GM12878 (cell line): Measurements from ENCODE around the gene TUBA3C. TPM values are rescaled to one million over a fixed set of nuclear protein-coding genes. Genes with fewer than 3 reads are reported as not detected.

Experiments
- BMI1 ChIP-seq: fragments of 450-650 bp; IDR thresholded peaks from 2 replicates; pipeline ENCODE4 v1.6.1; 2016; ENCODE audit warnings: mild to moderate bottlenecking, moderate library complexity, borderline replicate concordance
- CUX1 ChIP-seq: IDR thresholded peaks from 2 replicates; pipeline ENCODE4 v1.6.1; 2012; ENCODE audit warnings: improper control_type of control experiment, low read depth, low read length; ENCODE audit not compliant: insufficient replicate concordance
- E2F8 ChIP-seq: fragments of 450-650 bp; IDR thresholded peaks from 2 replicates; pipeline ENCODE4 v1.6.1; 2018; ENCODE audit warnings: mild to moderate bottlenecking, low read depth, moderate library complexity; ENCODE audit not compliant: partially characterized antibody
- ESRRA ChIP-seq: IDR thresholded peaks from 2 replicates; pipeline ENCODE4 v1.6.1; 2012; ENCODE audit warnings: mild to moderate bottlenecking, low read length, improper control_type of control experiment
- ETV6 ChIP-seq, 2 experiments: fragments of 450-650 bp in 1 of 2; IDR thresholded peaks in 1 of 2; conservative IDR thresholded peaks in 1 of 2; 2 replicates each; pipeline ENCODE4 v1.6.1; 2014; ENCODE audit warnings: antibody characterized with exemption in 1 of 2, borderline replicate concordance in 1 of 2, low read depth in 1 of 2, mild to moderate bottlenecking in 1 of 2, moderate library complexity in 1 of 2
- GABPA ChIP-seq: IDR thresholded peaks from 2 replicates; pipeline ENCODE4 v1.6.1; 2014; ENCODE audit warnings: antibody characterized with exemption, low read depth, mild to moderate bottlenecking, inconsistent platforms
- HDAC2 ChIP-seq: fragments of 200-600 bp; sonication (generic); IDR thresholded peaks from 2 replicates; pipeline ENCODE4 v1.6.1; 2017
- NR2F1 ChIP-seq: fragments of 450-650 bp; conservative IDR thresholded peaks from 2 replicates; pipeline ENCODE4 v1.6.1; 2017; ENCODE audit warnings: mild to moderate bottlenecking
- POLR2A ChIP-seq: IDR thresholded peaks from 2 replicates; pipeline ENCODE4 v1.6.1; 2011; ENCODE audit warnings: low read depth, mild to moderate bottlenecking, low read length
- POLR2AphosphoS5 ChIP-seq: IDR thresholded peaks from 2 replicates; pipeline ENCODE4 v1.6.1; 2011; ENCODE audit warnings: mild to moderate bottlenecking, low read length, inconsistent platforms
- POU2F2 ChIP-seq: IDR thresholded peaks from 3 replicates; pipeline ENCODE4 v1.6.1; 2011; ENCODE audit warnings: low read depth, mild to moderate bottlenecking, low read length, borderline replicate concordance
- RUNX3 ChIP-seq: IDR thresholded peaks from 2 replicates; pipeline ENCODE4 v1.6.1; 2012; ENCODE audit warnings: low read length, inconsistent platforms
- WRNIP1 ChIP-seq: IDR thresholded peaks from 2 replicates; pipeline ENCODE4 v1.6.1; 2011; ENCODE audit warnings: low read depth, low read length, improper control_type of control experiment, borderline replicate concordance
- polyA plus RNA-seq, 11 experiments: library from polyadenylated mRNA; depleted of rRNA in 4 of 11; unstranded in 6 of 11; stranded (reverse) in 5 of 11; fragments of >200 nt; fragmentation: Nextera tagmentation in 4 of 11; fragmentation: Illumina TruSeq in 1 of 11; extraction: Ambion mirVana in 4 of 11; extraction: Trizol in 1 of 11; gene quantifications; 1 replicate in 1 of 11; 2 replicates in 10 of 11; pipeline versions ENCODE4 v1.2.1 to v1.2.3, GENCODE V29; 2011 to 2016; ENCODE audit warnings: inconsistent platforms in 2 of 11, missing spikeins in 2 of 11, low read depth in 1 of 11
- total RNA-seq, 4 experiments: library from RNA; depleted of rRNA in 3 of 4; stranded (reverse); fragments of >200 nt in 3 of 4; fragmentation: Illumina TruSeq in 1 of 4; extraction: Trizol in 1 of 4; gene quantifications; 2 replicates each; pipeline versions ENCODE4 v1.2.1 to v1.2.3, GENCODE V29; 2013 to 2021
- TF ChIP-seq, protein P1 (sequence below): IDR thresholded peaks from 2 replicates; pipeline ENCODE4 v1.6.1; 2011; ENCODE audit warnings: borderline replicate concordance, low read depth, mild to moderate bottlenecking, moderate library complexity, low read length; ENCODE audit not compliant: insufficient read depth, poor library complexity, severe bottlenecking
- TF ChIP-seq, protein P2 (sequence below): IDR thresholded peaks from 2 replicates; pipeline ENCODE4 v1.6.1; 2011; ENCODE audit warnings: low read depth, mild to moderate bottlenecking, low read length, moderate library complexity, borderline replicate concordance; ENCODE audit errors: extremely low read depth

TUBA3C gene
- total and polyA plus RNA-seq, 10 of the 15 experiments (the other 5 are each of a cell fraction or from before 2014, with no cell fraction given) = 0.04 to 4.5 (median 0.31) TPM; not detected in 5

- TF ChIP-seq E2F8 (no peak), BMI1 (no peak), RUNX3 (no peak), ESRRA (no peak), ETV6 (conservative IDR thresholded peaks at IDR 0.05 in 1 of 2, IDR thresholded peaks at IDR 0.05 in 1 of 2; ENCODE audit: borderline replicate concordance in 1 of 2, low read depth in 1 of 2) (no peak), POU2F2 (no peak), HDAC2 (no peak), POLR2A (no peak), NR2F1 (no peak), WRNIP1 (no peak), POLR2AphosphoS5 (no peak), CUX1 (no peak), GABPA (no peak)
- TF ChIP-seq, protein P1, sequence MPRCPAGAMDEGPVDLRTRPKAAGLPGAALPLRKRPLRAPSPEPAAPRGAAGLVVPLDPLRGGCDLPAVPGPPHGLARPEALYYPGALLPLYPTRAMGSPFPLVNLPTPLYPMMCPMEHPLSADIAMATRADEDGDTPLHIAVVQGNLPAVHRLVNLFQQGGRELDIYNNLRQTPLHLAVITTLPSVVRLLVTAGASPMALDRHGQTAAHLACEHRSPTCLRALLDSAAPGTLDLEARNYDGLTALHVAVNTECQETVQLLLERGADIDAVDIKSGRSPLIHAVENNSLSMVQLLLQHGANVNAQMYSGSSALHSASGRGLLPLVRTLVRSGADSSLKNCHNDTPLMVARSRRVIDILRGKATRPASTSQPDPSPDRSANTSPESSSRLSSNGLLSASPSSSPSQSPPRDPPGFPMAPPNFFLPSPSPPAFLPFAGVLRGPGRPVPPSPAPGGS = no peak
- TF ChIP-seq, protein P2, sequence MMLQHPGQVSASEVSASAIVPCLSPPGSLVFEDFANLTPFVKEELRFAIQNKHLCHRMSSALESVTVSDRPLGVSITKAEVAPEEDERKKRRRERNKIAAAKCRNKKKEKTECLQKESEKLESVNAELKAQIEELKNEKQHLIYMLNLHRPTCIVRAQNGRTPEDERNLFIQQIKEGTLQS = no peak
- TF ChIP-seq, all 136 proteins: peak for 0
These were observed 33.1 kb downstream of the TUBA3C start (continued) for GRCh38 chr13:19148561-19148960.
